HG02943 (cell line): ENCODE measurements around the gene RAB25.
"Not testable (repeated sequence)": the region's sequence is repeated elsewhere in the genome, so short reads cannot be mapped to it uniquely, and the experiment has no call there.

ENCODE experiments used
- ATAC-seq: cut with Tn5 transposase; IDR thresholded peaks from one replicate; pipeline ENCODE4 v1.9.1; 2021; ENCODE audit warnings: mild to moderate bottlenecking, low read depth, moderate library complexity; ENCODE audit not compliant: unreplicated experiment

Gene RAB25

GRCh38 chr1:156115514-156116374 is 54.8 kb downstream of the RAB25 start:
- ATAC-seq, result no peak

- not testable (repeated sequence) for ATAC-seq
Observed at GRCh38 chr1:156116731-156117130, 55.8 kb downstream of the RAB25 start.

GRCh38 chr1:156117414-156118176 is 56.6 kb downstream of the RAB25 start:
- no peak for ATAC-seq

GRCh38 chr1:156118177-156118868 is 57.4 kb downstream of the RAB25 start:
- ATAC-seq, result no peak

- ATAC-seq, result no peak
Observed at GRCh38 chr1:156119503-156120209, 58.7 kb downstream of the RAB25 start.
